Measurements from ENCODE around the gene RIPOR3.
"Not testable (repeated sequence)": the region's sequence is repeated elsewhere in the genome, so short reads cannot be mapped to it uniquely, and the experiment has no call there.

DNA sequence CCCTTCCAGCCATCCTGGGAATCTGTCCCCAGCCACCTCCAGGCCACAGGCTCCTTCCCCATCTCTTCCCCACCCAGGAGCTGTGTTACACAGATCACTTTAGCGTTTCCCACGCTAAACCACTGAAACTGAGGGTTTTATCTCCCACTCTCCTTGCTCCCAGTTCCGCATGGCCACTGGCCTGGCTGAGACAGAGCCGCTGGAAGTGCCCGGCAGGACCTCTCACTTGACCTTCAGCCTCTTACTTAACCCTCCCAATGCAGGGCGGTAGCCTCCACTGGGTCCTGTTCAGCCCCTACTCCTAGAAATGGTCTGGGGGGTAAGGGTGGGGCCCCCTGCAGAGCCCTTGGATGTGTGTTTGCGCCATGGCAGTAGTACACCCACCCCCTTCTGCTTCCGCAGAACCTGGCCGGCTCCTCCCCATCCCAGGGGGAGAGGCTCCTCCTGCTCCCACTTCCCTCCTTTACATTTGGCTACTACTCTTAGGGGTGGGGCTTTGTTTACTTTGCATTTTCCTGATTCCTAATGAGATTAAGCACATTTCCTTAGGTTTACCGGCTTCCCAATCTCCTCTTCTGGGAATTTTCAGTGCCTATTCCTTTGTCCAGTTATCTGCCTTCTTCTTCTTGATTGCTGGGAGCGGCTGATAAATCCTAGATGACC is 49.6 kb downstream of the RIPOR3 start:
- not testable (repeated sequence) for TF ChIP-seq POLR2A (IDR thresholded peaks at IDR 0.05)
- TF ChIP-seq, protein P1, sequence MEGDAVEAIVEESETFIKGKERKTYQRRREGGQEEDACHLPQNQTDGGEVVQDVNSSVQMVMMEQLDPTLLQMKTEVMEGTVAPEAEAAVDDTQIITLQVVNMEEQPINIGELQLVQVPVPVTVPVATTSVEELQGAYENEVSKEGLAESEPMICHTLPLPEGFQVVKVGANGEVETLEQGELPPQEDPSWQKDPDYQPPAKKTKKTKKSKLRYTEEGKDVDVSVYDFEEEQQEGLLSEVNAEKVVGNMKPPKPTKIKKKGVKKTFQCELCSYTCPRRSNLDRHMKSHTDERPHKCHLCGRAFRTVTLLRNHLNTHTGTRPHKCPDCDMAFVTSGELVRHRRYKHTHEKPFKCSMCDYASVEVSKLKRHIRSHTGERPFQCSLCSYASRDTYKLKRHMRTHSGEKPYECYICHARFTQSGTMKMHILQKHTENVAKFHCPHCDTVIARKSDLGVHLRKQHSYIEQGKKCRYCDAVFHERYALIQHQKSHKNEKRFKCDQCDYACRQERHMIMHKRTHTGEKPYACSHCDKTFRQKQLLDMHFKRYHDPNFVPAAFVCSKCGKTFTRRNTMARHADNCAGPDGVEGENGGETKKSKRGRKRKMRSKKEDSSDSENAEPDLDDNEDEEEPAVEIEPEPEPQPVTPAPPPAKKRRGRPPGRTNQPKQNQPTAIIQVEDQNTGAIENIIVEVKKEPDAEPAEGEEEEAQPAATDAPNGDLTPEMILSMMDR (IDR thresholded peaks at IDR 0.05): not testable (repeated sequence)

Data from lower leg skin (tissue), 3 donors.